A673 (cell line): ENCODE results near the gene SNAPC5. TPM values are rescaled to one million over a fixed set of nuclear protein-coding genes. Genes with fewer than 3 reads are reported as not detected.

Source experiments
- BruUV-seq: library from RNA; stranded (reverse); fragments of 400-500 nt; replicated peaks from 2 replicates; lab custom pipeline; 2021; lab: Mats Ljungman, UMichigan
- CTCF ChIA-PET: fragments of 300-600 bp; sonication (Branson Sonifier 250); formaldehyde crosslinking; loops from one replicate; lab custom pipeline; 2022; ENCODE audit warnings: antibody characterized with exemption; lab: Charles Lee
- POLR2A ChIA-PET: fragments of 300-600 bp; sonication (Branson Sonifier 250); formaldehyde crosslinking; loops from one replicate; lab custom pipeline; 2022; ENCODE audit warnings: antibody characterized with exemption; ENCODE audit not compliant: low non-redundant PET; lab: Charles Lee
- DNase-seq: peaks from one replicate; pipeline ENCODE4 v3.0.0-alpha.2; 2015; ENCODE audit warnings: low spot score
- H3K27ac ChIP-seq: fragments of 200-600 bp; sonication (generic); 2 replicates; pipeline ENCODE4 v1.5.1; 2016; ENCODE audit warnings: mixed run types, low read depth, mild to moderate bottlenecking, mixed read lengths, antibody characterized with exemption, low read length; ENCODE audit not compliant: poor library complexity, severe bottlenecking
- H3K27me3 ChIP-seq: fragments of 200-600 bp; sonication (generic); replicated peaks from 2 replicates; pipeline ENCODE4 v1.6.1; 2017; ENCODE audit warnings: mixed run types, low read depth, mild to moderate bottlenecking, mixed read lengths, antibody characterized with exemption, low read length; ENCODE audit not compliant: insufficient read depth, poor library complexity
- H3K36me3 ChIP-seq: fragments of 200-600 bp; sonication (generic); 2 replicates; pipeline ENCODE4 v1.6.1; 2016; ENCODE audit warnings: mixed run types, mild to moderate bottlenecking, mixed read lengths, antibody characterized with exemption, low read length; ENCODE audit not compliant: insufficient read depth, poor library complexity, severe bottlenecking
- H3K4me1 ChIP-seq: fragments of 200-600 bp; sonication (generic); 2 replicates; pipeline ENCODE4 v1.6.1; 2017; ENCODE audit warnings: mixed run types, mild to moderate bottlenecking, mixed read lengths, antibody characterized with exemption, low read length; ENCODE audit not compliant: insufficient read depth, poor library complexity, severe bottlenecking
- H3K4me3 ChIP-seq: fragments of 200-600 bp; sonication (generic); 2 replicates; pipeline ENCODE4 v1.5.1; 2016; ENCODE audit warnings: low read depth, mixed run types, mild to moderate bottlenecking, mixed read lengths, low read length; ENCODE audit not compliant: poor library complexity, severe bottlenecking
- H3K9me3 ChIP-seq: fragments of 200-600 bp; sonication (generic); 2 replicates; pipeline ENCODE4 v1.6.1; 2016; ENCODE audit warnings: mixed run types, low read depth, mild to moderate bottlenecking, mixed read lengths, antibody characterized with exemption, low read length; ENCODE audit not compliant: poor library complexity, severe bottlenecking
- EZH2 ChIP-seq: fragments of 200-600 bp; sonication (generic); IDR thresholded peaks from 2 replicates; pipeline ENCODE4 v1.6.1; 2017; ENCODE audit warnings: borderline replicate concordance, low read depth, mild to moderate bottlenecking, mixed read lengths, antibody characterized with exemption, low read length; ENCODE audit not compliant: poor library complexity, severe bottlenecking
- intact Hi-C: fragments of 100-400 bp; cut with micrococcal nuclease; formaldehyde crosslinking; loops from one replicate; pipeline ENCODE4 v1.10.0; 2022; ENCODE audit not compliant: unreplicated experiment
- total RNA-seq: library from RNA; stranded (reverse); gene quantifications from 2 replicates; pipeline ENCODE4 v1.2.3, GENCODE V29; 2021
- TF ChIP-seq, protein P1 (sequence below): fragments of 300-800, 200-600 bp; sonication (generic); conservative IDR thresholded peaks from 2 replicates; pipeline ENCODE4 v1.5.1; 2017; ENCODE audit warnings: low read depth, mild to moderate bottlenecking, antibody characterized with exemption, low read length, moderate library complexity, mixed read lengths

The SNAPC5 gene
- total RNA-seq, 1 experiment from 2014 or later, result 28.9 TPM

DNA sequence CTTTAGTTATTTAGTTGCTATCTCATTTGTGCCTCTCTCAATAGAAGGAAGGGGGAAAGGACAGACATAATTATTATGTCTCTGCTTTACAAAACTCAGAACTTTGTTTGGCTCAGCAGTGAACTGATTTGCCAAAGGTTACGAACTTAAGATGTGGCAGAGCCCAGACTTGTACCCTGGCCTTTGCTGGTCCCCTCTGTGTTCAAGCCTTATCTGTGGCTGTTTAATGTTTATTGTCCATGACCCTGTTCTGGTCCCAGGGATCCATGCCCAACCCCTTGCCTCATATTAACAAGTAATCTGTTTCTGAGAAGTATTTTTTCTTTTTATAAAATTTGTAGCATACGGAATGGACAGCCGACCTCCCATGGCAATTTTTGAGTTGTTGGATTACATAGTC is 10.7 kb downstream of the SNAPC5 start:
- no peak overlapping the region for H3K27ac ChIP-seq
- H3K4me3 ChIP-seq, result no peak overlapping the region
- no peaks in the 10 kb centered on the region for H3K27me3 ChIP-seq
- no TSS peak for BruUV-seq
- peaks cover 32% of the 10 kb centered on the region for H3K36me3 ChIP-seq
- DNase-seq, result no peak
- H3K4me1 ChIP-seq, result no peaks in the 10 kb centered on the region
- H3K9me3 ChIP-seq, result no peaks in the 10 kb centered on the region
- intact Hi-C loops, result no loop called here
- ChIA-PET POLR2A (no interaction called here), CTCF (no interaction called here)
- TF ChIP-seq, protein P1, sequence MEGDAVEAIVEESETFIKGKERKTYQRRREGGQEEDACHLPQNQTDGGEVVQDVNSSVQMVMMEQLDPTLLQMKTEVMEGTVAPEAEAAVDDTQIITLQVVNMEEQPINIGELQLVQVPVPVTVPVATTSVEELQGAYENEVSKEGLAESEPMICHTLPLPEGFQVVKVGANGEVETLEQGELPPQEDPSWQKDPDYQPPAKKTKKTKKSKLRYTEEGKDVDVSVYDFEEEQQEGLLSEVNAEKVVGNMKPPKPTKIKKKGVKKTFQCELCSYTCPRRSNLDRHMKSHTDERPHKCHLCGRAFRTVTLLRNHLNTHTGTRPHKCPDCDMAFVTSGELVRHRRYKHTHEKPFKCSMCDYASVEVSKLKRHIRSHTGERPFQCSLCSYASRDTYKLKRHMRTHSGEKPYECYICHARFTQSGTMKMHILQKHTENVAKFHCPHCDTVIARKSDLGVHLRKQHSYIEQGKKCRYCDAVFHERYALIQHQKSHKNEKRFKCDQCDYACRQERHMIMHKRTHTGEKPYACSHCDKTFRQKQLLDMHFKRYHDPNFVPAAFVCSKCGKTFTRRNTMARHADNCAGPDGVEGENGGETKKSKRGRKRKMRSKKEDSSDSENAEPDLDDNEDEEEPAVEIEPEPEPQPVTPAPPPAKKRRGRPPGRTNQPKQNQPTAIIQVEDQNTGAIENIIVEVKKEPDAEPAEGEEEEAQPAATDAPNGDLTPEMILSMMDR, result no peak
- TF ChIP-seq EZH2, result no peak

DNA sequence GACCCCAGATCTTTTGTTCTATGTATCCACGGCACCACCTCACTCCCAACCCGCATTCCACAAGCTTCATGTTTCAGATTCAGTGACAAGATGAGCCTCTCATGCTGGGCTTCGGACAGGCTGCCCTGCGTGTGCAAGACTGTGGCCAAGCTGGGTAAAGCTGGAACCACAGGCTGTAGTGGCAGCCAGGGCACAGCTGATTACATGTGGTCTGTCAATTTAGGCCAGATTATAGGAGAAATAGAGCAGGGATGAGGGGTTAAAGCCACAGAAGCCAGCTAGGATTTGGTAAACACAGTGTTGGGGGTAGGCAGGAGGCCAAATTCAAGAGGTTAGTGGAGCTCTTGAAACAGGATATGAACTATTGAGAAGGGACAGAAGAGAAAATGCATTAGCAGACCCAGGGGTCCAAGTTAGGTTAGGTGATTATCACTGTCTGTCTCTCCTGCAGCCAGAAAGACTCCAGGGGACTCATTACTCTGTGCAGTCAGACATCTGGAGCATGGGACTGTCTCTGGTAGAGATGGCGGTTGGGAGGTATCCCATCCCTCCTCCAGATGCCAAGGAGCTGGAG is 12.9 kb downstream of the SNAPC5 start:
- H3K4me3 ChIP-seq, result no peak overlapping the region
- ChIA-PET POLR2A (no interaction called here), CTCF (no interaction called here)
- no TSS peak for BruUV-seq
- no peak for DNase-seq
- H3K4me1 ChIP-seq, result no peaks in the 10 kb centered on the region
- no peaks in the 10 kb centered on the region for H3K27me3 ChIP-seq
- no peak overlapping the region for H3K27ac ChIP-seq
- TF ChIP-seq EZH2, result no peak
- TF ChIP-seq, protein P1, result no peak
- no peaks in the 10 kb centered on the region for H3K9me3 ChIP-seq
- intact Hi-C loops, result no loop called here
- H3K36me3 ChIP-seq, result peaks cover 19% of the 10 kb centered on the region

DNA sequence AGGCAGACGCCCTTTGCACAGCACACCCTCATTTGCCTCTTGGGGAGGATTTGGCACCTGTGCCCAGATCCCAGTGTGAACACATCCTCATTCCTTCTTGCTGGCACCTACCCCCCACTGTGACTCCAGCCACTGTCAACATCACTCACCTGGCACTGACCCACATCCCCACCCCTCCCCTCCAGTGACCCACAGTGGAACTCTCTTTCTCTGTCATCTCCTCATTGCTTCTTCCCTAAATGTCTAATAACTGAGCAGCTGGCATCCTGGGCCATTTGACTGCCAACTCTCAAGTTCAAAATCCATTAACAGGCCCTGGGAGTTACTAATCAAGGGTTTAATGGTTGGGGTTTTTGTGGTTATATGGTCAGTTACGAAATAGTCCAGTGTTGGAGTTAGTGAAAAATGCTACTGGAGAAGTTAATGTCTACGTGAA is 14.4 kb downstream of the SNAPC5 start:
- TF ChIP-seq, protein P1, result no peak
- no peak for TF ChIP-seq EZH2
- ChIA-PET CTCF (no interaction called here), POLR2A (no interaction called here)
- Histone ChIP-seq H3K36me3 (peaks cover 13% of the 10 kb centered on the region), H3K4me1 (no peaks in the 10 kb centered on the region), H3K4me3 (no peak overlapping the region), H3K27ac (no peak overlapping the region), H3K9me3 (no peaks in the 10 kb centered on the region), H3K27me3 (no peaks in the 10 kb centered on the region)
- DNase-seq, result no peak
- no TSS peak for BruUV-seq
- intact Hi-C loops, result no loop called here
